NCI-H2107 treated with DMSO at 0.1 percent for 48 hours (cell line): Measurements from ENCODE around the gene BMP8B.
"Not testable (repeated sequence)": the region's sequence is repeated elsewhere in the genome, so short reads cannot be mapped to it uniquely, and the experiment has no call there.

Source experiments
- DNase-seq: peaks from one replicate; lab custom pipeline; 2025; ENCODE audit not compliant: unreplicated experiment; lab: John Stamatoyannopoulos, UW

BMP8B gene

DNA sequence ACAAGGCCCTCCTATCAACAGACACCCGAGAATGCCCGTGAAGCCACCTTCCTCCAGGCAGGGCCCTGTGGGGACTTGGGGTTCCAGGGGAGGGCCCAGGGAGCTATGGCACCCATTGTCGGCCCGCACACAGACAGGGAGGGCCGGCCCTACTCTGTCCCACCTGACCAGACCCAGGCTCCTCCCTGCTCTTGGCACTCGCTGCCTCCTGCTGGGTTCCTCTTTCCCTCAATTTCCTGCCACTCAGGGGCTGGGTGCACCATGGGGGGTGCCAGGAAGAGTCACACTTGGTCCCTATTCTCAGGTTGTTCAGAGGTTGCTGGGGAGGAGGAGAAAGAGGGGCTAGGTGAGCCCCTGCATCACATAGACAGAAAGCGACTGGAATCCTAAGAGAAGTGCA is 9.5 kb downstream of the BMP8B start:
- no peak for DNase-seq

DNA sequence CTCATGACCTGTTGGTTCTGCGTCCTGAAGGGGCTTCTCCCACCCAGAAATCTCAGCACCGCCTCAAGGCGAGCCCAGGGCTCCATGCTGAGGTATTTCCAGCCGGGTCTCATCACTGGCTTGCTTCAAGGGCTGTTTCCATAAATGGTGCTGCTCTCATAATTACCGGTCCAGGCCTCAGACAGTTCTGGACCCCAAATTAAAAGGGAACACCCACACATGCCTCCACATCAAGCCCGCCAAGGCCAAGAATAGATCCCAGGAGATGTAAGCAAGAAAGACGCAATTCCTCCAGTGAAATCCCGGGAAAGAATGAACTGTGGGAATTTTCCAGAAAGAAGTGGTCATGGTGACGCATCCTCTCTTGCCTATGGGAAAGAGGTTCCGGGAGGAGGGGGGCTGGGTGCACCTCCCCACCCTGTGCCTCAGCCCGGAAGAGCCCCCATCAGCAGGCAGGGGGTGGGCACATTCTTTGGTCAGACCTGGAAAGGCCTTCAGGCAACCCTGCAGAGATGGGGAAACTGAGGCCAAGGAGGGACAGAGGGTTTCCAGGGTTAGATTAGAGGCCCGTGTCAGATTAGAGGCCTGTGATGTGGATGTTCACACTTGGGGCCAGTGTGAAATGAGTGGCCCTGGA is 10.1 kb downstream of the BMP8B start:
- DNase-seq = not testable (repeated sequence)

DNA sequence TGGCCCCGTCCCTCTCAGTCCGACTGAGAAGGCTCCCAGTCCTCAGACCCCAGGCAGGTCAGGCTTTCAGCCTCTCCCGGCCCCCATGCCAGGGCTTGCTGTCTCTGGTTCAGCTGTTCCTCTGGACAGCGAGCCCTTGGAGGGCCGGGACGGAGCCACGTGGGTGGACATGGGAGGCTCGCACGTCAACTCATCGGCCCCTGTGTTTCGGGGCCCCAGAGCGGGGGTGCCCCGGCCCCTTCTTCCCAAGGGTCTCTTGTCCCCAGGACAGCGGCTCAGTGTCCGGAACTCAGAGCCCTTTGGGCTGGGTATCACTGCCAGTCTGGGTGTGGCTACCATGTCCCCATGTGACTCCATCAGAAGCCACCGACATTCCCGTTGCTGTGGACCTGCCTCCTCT is 10.8 kb downstream of the BMP8B start:
- not testable (repeated sequence) for DNase-seq

DNA sequence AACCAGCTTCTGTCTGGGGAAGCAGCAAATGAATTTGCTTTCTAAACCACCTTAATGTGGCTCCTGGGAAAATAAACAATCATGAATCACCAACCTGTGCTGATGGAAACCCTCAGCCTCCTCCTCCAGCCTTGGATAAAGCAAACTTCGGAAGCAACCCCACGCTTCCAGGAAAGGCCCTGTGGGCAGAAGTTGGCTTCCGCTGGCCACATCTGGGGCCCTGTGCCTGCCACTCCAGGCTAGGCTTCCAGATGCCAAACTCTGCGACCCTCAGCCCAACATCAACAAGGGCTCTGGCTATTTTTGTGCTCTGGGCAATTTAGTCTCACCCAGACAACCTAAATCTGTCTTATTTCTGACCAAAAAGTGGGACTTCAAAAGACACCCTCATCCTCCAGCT is 11.4 kb downstream of the BMP8B start:
- DNase-seq = no peak

DNA sequence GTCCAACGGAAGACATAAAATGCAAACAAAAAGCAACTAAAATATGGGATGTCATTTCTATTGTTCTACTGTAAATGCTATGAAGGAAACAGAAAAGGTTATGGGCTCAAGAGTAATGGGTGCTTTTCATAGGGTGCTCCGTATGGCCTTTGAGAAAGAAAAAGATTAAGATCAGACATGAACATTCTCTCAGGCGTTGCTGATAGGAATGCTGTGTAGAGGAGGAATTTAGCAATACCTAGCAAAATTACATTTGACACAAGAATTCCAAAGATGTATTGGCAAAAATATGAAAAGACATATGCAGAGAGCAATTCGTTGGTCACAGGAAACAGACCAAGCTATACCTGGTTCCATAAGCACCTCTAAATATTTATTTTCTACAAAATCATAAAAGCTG is 11.8 kb downstream of the BMP8B start:
- DNase-seq = no peak

DNA sequence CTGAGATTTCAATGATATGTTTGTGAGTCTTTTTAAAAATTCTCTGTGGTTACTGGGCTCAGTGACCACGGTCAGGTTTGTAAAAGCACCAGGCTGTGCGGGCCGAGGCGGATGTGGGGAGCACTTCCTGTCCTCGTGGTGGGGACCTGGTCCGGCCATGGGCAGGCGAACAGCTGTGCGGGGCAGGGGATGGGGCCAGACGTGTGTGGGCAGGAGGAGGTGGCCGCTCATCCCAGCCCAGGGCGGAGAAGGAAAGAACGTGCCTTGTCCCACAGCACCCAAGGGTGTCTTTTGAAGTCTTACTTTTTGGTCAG is 12.3 kb downstream of the BMP8B start:
- DNase-seq = no peak

DNA sequence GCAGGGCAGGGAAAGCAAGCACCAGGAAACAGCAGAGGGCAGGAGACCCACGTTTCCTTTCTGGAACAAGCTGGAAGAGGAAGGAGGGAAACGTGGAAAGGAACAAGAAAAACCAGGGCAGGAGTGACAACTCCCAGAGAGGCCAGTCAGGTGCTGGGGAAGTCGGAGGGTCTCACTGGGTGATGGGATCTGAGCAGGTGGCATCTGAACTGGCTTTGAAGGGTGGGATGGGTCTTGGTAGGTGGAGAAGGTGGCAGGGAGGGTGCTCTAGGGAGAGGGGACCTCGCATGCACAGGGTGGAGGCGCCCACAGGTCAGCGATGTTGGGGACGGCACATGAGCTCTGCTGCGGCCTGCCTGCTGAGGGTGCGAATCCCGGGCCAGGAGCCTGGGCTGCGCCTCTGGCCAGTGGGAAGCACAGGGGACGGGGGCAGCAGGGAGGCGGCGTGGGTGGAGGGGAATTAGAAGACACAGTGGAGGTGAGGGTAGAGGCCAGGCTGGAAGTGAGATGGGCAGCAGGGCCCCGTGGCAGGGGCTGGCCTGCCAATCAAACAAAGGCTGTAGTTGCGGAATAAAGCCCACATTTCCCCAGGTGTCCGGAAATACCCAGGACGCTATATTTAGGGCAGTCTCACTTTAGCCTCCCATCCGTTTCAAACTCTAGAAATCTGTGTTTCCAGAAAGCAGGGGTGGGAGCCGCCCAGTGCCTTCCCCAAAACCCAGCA is 12.8 kb downstream of the BMP8B start:
- DNase-seq = not testable (repeated sequence)

DNA sequence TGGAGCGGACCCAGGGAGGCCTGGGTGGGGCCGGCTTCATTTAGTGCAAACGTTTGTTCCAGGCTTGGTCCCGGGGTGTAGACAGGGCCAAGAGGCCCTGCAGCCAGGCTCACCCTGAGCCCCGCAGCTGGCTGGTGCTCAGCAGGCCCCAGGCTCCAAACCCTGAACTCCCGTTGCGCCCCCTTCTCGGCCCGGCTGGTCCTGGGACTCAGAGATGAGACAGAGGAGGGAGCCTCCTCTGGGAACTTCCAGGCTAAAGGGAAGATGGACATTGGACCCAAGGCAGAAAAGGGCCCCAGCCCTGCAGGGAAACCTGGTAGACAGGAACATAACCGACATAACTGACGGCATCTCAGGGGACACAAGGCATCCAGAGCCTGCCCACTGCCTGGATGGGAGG is 13.5 kb downstream of the BMP8B start:
- DNase-seq = not testable (repeated sequence)

DNA sequence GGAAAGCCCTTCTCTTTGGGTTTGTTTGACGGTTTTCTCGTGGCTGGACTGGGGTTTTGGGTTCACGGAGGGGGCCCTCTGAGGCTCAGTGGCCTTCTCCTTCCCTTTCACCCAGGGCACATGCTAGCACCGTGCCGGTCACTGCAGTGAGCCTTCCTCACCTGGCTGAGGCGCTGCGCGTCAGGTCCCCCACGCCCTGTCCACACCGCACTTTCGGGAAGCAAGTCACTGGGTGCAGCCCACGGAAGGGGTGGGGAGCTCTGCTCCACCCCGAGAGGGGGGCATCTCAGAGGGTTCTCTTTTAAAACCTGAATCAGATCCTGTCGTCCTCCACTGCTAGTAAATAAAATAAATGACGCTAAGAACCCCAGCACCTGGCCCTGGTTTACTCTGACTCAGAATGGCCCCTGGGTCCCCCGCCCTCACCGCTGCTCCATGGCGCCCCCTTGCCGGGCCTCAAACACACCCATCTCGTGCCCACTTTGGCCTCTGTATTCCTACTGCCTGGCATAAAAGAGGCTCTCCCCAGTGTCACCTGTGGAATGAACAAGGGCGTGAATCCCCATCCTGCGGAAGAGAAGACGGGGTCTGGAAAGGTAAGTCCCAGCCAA is 15.2 kb downstream of the BMP8B start:
- not testable (repeated sequence) for DNase-seq

DNA sequence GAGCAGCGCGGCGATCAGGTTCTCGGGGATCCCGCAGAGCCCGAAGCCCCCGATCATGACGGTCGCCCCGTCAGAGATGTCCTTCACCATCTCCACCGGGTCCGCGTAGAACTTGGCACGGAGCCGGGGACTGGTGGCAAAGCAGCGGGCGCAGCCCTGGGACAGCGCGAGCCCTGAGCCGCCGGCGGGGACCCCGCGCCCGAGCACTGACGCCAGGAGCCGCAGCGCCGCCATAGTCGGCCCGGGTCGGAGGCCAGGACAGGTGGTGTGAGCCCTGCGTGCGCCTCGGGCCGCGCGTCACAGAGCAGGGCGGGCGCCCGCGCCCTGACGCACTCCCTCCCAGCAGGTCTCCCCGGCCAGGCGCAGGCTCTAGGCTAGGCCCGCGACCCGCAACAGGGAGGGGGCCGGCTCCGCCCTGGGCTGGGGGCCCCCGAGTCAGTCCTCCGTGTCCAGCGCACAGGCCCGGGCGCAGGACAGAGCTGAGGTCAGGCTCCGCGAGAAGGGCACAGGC is 17.6 kb downstream of the BMP8B start, which contains the start of gene OXCT2:
Gene OXCT2 (minus strand): TSS at position 327 of the 511 bp plus-strand sequence. CDS start 93 bp downstream, at position 234.
- not testable (repeated sequence) for DNase-seq

DNA sequence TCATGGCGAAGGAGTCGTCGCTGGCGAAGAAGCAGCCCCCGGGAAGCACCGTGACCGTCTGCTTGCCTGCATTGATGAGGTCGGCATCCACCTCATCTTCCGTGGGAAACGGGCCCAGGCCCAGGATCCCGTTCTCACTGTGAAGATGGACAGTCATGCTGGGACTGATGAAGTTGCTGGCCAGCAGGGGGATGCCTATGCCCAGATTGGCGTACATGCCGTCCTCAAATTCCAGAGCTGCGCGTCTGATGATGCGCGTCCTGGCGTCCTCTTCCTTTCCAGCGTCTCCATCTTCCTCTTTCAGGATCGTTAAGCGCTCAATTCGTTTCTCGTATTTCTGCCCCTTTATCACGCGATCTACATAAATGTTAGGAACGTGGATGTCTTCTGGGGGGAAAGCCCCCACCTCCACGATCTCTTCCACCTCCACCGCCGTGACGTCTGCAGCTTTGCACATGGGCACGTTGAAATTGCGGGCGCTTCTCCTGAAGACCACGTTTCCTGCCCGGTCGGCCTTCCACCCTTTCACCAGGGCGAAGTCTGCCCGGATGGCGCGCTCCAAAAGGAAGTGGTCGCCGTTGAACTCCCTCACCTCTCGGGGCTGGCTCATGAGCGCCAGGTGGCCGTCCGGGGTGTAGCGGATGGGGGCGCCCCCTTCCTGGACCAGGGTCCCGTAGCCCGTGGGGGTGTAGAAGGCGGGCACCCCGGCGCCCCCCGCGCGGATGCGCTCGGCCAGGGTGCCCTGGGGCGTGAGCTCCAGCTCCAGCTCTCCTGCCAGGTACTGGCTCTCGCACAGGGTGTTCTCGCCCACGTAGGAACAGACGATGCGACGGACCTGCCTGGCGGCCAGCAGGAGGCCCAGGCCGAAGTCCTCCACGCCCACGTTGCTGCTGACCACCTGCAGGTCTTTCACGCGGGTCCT is 18.3 kb downstream of the BMP8B start:
- not testable (repeated sequence) for DNase-seq

DNA sequence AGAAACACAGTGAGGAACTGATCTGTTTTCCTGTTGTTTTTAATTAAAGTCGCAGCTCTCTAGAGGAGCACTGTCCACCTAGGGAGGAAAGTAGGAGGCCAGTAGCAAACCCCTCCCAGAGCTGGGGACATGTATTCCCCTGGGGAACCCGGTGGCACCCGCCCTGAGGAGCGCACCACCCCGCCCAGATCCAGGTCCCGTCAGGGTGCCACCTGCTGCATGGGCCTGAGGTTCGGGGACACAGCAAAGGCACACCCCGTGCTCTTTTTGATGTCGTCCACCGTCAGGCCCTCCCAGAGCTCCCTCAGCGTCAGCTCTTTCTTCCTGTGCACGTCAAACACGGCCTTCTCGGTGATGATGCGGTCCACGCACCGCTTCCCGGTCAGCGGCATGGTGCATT is 19.2 kb downstream of the BMP8B start:
- DNase-seq = not testable (repeated sequence)

DNA sequence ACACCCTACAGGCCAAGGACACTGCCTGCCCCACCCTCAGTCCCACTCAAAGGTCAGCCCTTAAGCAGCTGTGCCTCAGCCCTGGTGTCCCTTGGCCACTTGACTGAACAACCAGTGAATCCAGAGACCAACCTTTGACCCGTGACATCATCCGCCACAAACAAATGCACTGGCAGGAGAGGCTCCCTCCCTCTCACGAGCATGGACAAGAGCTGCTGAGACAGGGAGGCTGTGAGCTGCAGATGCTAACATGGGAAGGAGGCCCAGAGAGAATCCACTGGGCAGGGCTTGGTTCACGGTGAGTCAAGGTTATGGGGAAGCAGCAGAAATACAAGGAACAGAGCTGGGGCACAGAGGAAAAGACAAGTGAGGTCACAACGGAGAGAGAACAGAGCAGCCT is 22.2 kb downstream of the BMP8B start:
- DNase-seq = not testable (repeated sequence)

DNA sequence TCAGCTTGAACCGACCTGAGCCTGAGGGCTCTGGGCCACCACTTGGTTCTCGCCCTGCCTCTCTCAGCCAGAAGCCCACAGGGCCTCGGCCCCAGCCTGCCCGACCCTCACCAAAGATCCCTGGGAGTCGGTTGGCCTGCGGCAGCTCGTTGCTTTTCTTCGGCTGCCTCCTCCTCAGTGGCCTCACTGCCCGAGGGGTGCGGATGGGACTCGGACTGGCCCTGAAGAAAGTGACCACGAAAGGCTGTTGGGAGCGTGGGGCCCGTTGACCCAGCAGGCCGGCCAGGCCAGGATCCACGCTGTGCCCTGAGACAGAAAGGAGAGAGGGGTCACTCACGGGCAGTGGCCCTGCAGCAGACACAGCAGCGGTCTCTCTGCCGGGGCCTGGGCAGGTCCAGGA is 24.2 kb downstream of the BMP8B start:
- DNase-seq = not testable (repeated sequence)

DNA sequence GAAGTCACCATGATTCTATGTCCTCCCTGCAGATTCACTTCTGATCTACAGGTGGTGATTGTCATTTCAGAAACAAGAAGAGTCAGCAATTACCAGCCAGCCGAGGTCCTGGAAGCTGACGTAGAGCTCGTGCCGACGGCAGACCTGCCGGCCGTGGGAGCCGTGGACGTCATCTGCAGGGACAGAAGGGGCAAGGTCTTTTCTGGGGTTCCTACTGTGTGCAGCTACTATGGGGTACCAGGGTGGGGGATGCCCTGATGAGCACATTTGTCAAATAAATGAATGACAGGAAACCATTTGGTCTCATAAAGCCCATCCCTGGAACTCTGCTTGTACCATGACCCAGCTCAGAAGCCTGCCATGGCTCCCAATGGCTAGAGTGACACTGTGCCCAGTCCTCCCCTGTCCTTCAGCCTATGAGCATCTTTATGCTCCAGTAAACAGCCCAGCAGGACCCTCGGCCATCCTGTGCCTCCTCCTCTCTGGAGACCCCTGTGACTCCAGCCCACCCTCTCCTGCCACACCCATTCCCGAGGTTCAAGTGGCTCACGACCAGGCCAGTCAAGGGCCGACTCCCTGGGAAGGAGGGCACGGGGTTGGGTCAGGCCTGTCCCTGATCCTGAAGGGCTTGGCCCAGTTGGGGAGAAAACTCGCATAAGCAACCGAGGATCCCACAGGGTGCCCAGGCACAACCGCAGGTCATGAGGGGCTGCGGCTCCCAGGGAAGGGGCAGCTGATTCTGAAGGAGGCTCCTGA is 24.9 kb downstream of the BMP8B start:
- not testable (repeated sequence) for DNase-seq

DNA sequence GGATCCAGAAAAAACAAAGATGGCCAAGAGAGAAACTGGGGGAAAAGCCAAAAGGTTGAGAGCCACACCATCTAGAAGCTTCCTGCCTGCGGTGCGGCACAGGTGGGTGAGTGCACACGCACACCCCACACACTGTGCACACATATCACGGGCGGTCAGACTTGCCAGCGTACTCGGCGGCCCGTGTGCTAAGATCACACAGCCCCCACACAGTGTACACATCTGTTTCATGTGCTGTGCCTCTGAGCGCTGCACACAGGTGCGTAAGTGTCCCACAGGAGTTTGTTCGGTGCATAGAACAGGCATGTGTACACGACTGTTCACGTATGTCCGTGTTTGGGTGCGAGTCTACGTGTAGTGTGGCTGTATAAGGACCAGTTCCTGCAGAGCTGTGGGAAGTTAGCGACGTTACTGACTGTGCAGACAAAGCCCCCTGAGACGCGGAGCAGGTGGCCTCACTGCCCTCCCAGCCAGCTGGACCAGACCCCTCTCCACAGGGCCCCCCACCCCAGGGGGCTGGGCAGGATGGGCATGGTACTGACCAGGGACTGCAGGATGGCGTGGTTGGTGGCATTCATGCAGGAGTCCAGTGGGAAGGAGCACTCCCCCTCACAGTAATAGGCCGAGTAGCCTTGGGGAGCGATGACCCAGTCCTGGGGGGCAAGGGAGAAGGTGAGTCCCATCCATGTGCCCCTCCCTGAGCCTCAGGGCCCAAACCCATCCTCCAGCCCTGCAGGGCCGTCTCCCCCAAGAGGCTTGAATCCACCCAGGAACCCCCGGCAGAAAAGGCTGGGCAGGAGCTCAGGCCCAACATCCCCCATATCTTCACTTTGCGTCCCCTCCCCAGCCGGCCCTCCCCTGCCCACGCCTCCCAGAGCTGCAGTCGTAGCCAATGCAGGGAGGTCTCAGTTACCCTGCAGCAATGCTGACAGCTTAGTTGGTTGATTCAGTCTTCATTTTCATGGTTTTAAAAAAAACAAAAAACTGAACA is 25.8 kb downstream of the BMP8B start:
- no peak for DNase-seq

DNA sequence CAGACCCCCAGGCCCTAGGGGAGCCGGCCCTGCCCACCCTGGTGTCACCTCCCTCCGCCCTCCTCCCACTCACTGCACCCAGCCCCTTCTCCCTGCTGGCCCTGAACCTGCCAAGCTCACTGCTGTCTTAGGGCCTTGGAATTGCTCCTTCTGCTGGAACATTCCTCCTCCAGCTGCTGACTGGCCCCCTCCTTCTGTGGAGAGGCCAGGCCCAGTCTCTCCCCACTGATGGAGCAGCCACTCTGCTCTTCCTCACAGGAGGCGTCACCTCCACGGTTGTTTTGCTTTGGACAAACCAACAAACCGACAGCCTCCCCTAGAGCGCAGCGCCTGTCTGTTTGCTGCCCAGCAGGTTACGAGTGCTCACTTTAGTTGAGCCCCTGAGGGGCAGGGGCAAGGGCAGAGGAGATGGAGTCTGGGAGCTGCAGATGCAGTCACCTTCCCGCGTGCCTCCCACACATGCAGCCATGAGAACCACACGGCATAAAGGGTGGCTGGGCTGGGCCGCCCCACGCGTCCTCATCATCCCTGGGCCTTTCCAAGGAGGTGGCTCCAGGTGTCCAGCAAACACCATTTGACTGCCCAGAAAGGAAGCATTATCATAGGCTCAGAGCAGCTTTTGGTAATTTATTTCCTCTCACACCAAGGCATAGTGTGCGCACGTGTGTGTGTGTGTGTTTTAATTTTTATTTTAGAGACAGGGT is 27.0 kb downstream of the BMP8B start:
- no peak for DNase-seq

DNA sequence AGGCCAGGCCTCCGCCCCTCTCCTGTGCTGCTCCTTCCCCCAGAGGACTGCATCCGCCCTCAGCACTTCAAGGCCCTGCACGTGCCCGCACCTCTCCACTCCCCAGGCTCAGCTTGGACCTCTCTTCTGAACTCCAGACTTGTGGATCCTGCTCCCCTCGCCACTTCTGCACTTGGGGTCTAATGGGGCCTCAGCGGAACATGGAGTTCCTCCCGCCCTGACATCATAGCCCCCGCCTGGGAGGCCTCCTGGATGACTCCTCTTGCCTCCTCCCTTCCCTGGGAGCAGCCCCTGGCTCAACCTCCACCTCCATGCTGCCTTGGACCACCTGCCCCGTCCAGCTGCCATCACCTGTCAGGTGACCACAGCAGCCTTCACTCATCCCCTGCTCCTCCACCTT is 27.6 kb downstream of the BMP8B start:
- no peak for DNase-seq
